CD14-positive monocyte (primary cell): ENCODE measurements around the gene SLC6A1. TPM values are rescaled to one million over a fixed set of nuclear protein-coding genes. Genes with fewer than 3 reads are reported as not detected.

ENCODE experiments used
- DNase-seq, 3 donors: peaks; one replicate each; pipeline ENCODE4 v3.0.0-alpha.2; 2011 to 2022
- H2AFZ ChIP-seq: 2 replicates; pipeline ENCODE4 v1.6.0; 2012; ENCODE audit warnings: mild to moderate bottlenecking, low read depth, low read length, inconsistent platforms; ENCODE audit not compliant: insufficient read depth, poor library complexity, severe bottlenecking
- H3K27ac ChIP-seq, 2 donors: 1 replicate in 1 of 2; 2 replicates in 1 of 2; pipeline ENCODE4 v1.5.1; 2012 to 2013; ENCODE audit warnings: low read length in 2 of 2, control low read depth in 1 of 2, inconsistent platforms in 1 of 2, low read depth in 1 of 2, mild to moderate bottlenecking in 1 of 2
- H3K27me3 ChIP-seq, 2 donors: one replicate each; pipeline versions ENCODE4 v1.6.0 to v1.6.1; 2011 to 2013; ENCODE audit warnings: low read length in 2 of 2; ENCODE audit not compliant: control insufficient read depth in 2 of 2, insufficient read depth in 2 of 2
- H3K36me3 ChIP-seq, 2 donors: replicated peaks in 1 of 2; 1 replicate in 1 of 2; 2 replicates in 1 of 2; pipeline versions ENCODE4 v1.5.1 to v1.6.1; 2012 to 2013; ENCODE audit warnings: low read length in 2 of 2, control low read depth in 1 of 2, inconsistent platforms in 1 of 2, mild to moderate bottlenecking in 1 of 2; ENCODE audit not compliant: insufficient read depth in 2 of 2, control insufficient read depth in 1 of 2
- H3K4me1 ChIP-seq, 2 donors: 1 replicate in 1 of 2; 2 replicates in 1 of 2; pipeline versions ENCODE4 v1.5.1 to v1.6.1; 2012 to 2013; ENCODE audit warnings: low read length in 2 of 2, control low read depth in 1 of 2, inconsistent platforms in 1 of 2, mild to moderate bottlenecking in 1 of 2, moderate library complexity in 1 of 2; ENCODE audit not compliant: insufficient read depth in 2 of 2, control insufficient read depth in 1 of 2
- H3K4me2 ChIP-seq: replicated peaks from 2 replicates; pipeline ENCODE3; 2012; ENCODE audit warnings: low read length, moderate library complexity, mild to moderate bottlenecking; ENCODE audit not compliant: poor library complexity, severe bottlenecking; ENCODE audit errors: extremely low read depth
- H3K4me3 ChIP-seq, 3 experiments: fragments of 200-600 bp in 1 of 3; sonication (generic) in 1 of 3; replicated peaks in 1 of 3; 1 replicate in 2 of 3; 2 replicates in 1 of 3; pipeline ENCODE4 v1.5.1; 2011 to 2013; ENCODE audit warnings: low read length in 3 of 3, mild to moderate bottlenecking in 3 of 3, control low read depth in 2 of 3, low read depth in 2 of 3, inconsistent platforms in 1 of 3, moderate library complexity in 1 of 3
- H3K79me2 ChIP-seq: 2 replicates; pipeline ENCODE4 v1.6.0; 2012; ENCODE audit warnings: mild to moderate bottlenecking, control low read depth, inconsistent platforms, low read length, moderate library complexity; ENCODE audit not compliant: insufficient read depth
- H3K9ac ChIP-seq: 2 replicates; pipeline ENCODE4 v1.6.0; 2017; ENCODE audit warnings: low read length, mild to moderate bottlenecking; ENCODE audit not compliant: insufficient read depth, poor library complexity, severe bottlenecking
- H3K9me3 ChIP-seq, 2 donors: replicated peaks in 1 of 2; 1 replicate in 1 of 2; 2 replicates in 1 of 2; pipeline versions ENCODE4 v1.5.1 to v1.6.1; 2012 to 2013; ENCODE audit warnings: low read length in 2 of 2, control low read depth in 1 of 2; ENCODE audit not compliant: control insufficient read depth in 1 of 2, insufficient read depth in 1 of 2
- H4K20me1 ChIP-seq: 2 replicates; pipeline ENCODE4 v1.6.0; 2012; ENCODE audit warnings: mild to moderate bottlenecking, low read length, control low read depth, moderate library complexity; ENCODE audit not compliant: insufficient read depth
- H3K27ac Mint-ChIP-seq, 7 donors: one replicate each; pipeline ENCODE4 v1.8.0; 2020; ENCODE audit warnings: mild to moderate bottlenecking in 7 of 7, mixed read lengths in 7 of 7, moderate library complexity in 6 of 7, inconsistent platforms in 2 of 7
- H3K27me3 Mint-ChIP-seq, 3 donors: one replicate each; pipeline ENCODE4 v1.8.0; 2021 to 2022; ENCODE audit warnings: low read depth in 3 of 3, mild to moderate bottlenecking in 3 of 3, mixed read lengths in 3 of 3, moderate library complexity in 3 of 3, inconsistent platforms in 1 of 3
- H3K36me3 Mint-ChIP-seq, 2 donors: one replicate each; pipeline ENCODE4 v1.8.0; 2020; ENCODE audit warnings: mixed read lengths in 2 of 2, inconsistent platforms in 1 of 2, mild to moderate bottlenecking in 1 of 2
- H3K4me1 Mint-ChIP-seq: one replicate; pipeline ENCODE4 v1.8.0; 2020; ENCODE audit warnings: mild to moderate bottlenecking, mixed read lengths
- H3K4me3 Mint-ChIP-seq, 2 donors: one replicate each; pipeline ENCODE4 v1.8.0; 2020; ENCODE audit warnings: mild to moderate bottlenecking in 2 of 2, mixed read lengths in 2 of 2, moderate library complexity in 1 of 2
- H3K9me3 Mint-ChIP-seq, 7 donors: one replicate each; pipeline ENCODE4 v1.8.0; 2020 to 2022; ENCODE audit warnings: mixed read lengths in 7 of 7, mild to moderate bottlenecking in 6 of 7, moderate library complexity in 6 of 7, inconsistent platforms in 2 of 7
- CTCF ChIP-seq: fragments of 200-600 bp; IDR thresholded peaks from one replicate; pipeline ENCODE4 v1.8.0; 2022; ENCODE audit warnings: antibody characterized with exemption, mild to moderate bottlenecking
- WGBS: methylation state at CpG from one replicate; pipeline ENCODE4 v1.1.5; 2013; ENCODE audit warnings: missing lambda C conversion rate; ENCODE audit not compliant: insufficient coverage; 5-methylcytosine and 5-hydroxymethylcytosine counted together
- intact Hi-C, 2 donors: fragments of 100-400 bp; cut with micrococcal nuclease; formaldehyde crosslinking; loops; one replicate each; pipeline versions ENCODE4 v1.15.0 to v1.15.1; 2023
- polyA plus RNA-seq, 3 donors: library from polyadenylated mRNA; depleted of rRNA in 1 of 3; unstranded in 2 of 3; stranded (reverse) in 1 of 3; fragments of 300-500 nt in 2 of 3; fragments of >200 nt in 1 of 3; fragmentation: Illumina TruSeq in 2 of 3; gene quantifications; 1 replicate in 2 of 3; 2 replicates in 1 of 3; pipeline ENCODE4 v1.2.3, GENCODE V29; 2012 to 2021

SLC6A1 gene
- polyA plus RNA-seq, 3 donors, result not detected

GRCh38 chr3:10972072-10972782 is 20.3 kb upstream of the SLC6A1 start:
- TF ChIP-seq CTCF, result no peak
- WGBS, result 43% methylated on average over 4 of the region's 10 CpGs
- peaks cover 13 to 28% (median 19%) of the 10 kb centered on the region in 3 donors for H3K27me3 Mint-ChIP-seq

GRCh38 chr3:10973046-10973595 is 19.4 kb upstream of the SLC6A1 start:
- Mint-ChIP-seq H3K36me3 (no peaks in the 10 kb centered on the region), H3K4me3 (peak overlapping the region in 1 of 2 donors; percentile 52), H3K27me3 (peaks cover 16 to 31% (median 20%) of the 10 kb centered on the region in 3 donors), H3K27ac (no peak overlapping the region), H3K9me3 (peaks cover 0 to 6% (median 0%) of the 10 kb centered on the region in 7 donors), H3K4me1 (no peaks in the 10 kb centered on the region)
- intact Hi-C loops, result no loop called here
- DNase-seq, result no peak
- no peak overlapping the region for H3K4me3 ChIP-seq
- H3K9me3 ChIP-seq, result peaks cover 0 to 3% of the 10 kb centered on the region in 2 donors
- no peaks in the 10 kb centered on the region for H3K79me2 ChIP-seq
- H3K4me2 ChIP-seq, result no peak overlapping the region
- no peak overlapping the region for H3K27ac ChIP-seq
- no peak overlapping the region for H3K9ac ChIP-seq
- no peak overlapping the region for H2AFZ ChIP-seq
- 90% methylated on average over 11 of the region's 13 CpGs for WGBS
- H4K20me1 ChIP-seq, result no peaks in the 10 kb centered on the region
- no peaks in the 10 kb centered on the region for H3K4me1 ChIP-seq
- H3K36me3 ChIP-seq, result no peaks in the 10 kb centered on the region
- H3K27me3 ChIP-seq, result peaks cover 0 to 14% of the 10 kb centered on the region in 2 donors
- no peak for TF ChIP-seq CTCF

More at GRCh38 chr3:10972072-10972782, 20.3 kb upstream of the SLC6A1 start:
- DNase-seq, result no peak
- Mint-ChIP-seq H3K4me1 (no peaks in the 10 kb centered on the region), H3K4me3 (no peak overlapping the region), H3K27ac (no peak overlapping the region), H3K36me3 (no peaks in the 10 kb centered on the region), H3K9me3 (peaks cover 0 to 6% (median 0%) of the 10 kb centered on the region in 7 donors)
- peaks cover 0 to 3% of the 10 kb centered on the region in 2 donors for H3K9me3 ChIP-seq
- H3K4me2 ChIP-seq, result no peak overlapping the region
- H4K20me1 ChIP-seq, result no peaks in the 10 kb centered on the region
- no peak overlapping the region for H3K9ac ChIP-seq
- intact Hi-C loops, result no loop called here
- H3K79me2 ChIP-seq, result no peaks in the 10 kb centered on the region
- H3K27me3 ChIP-seq, result peaks cover 0 to 9% of the 10 kb centered on the region in 2 donors
- H3K27ac ChIP-seq, result no peak overlapping the region
- H3K4me1 ChIP-seq, result no peaks in the 10 kb centered on the region
- H3K36me3 ChIP-seq, result no peaks in the 10 kb centered on the region
- no peak overlapping the region for H2AFZ ChIP-seq
- no peak overlapping the region for H3K4me3 ChIP-seq
